Measurements from ENCODE around the gene SRPK2.

The SRPK2 gene

GRCh38 chr7:105210721-105211205, 178.0 kb downstream of the SRPK2 start:
- H3K4me3 ChIP-seq (ENCODE audit: low read length): no peak overlapping the region
- H3K4me2 ChIP-seq (ENCODE audit: low read length): no peak overlapping the region
- H3K36me3 ChIP-seq (ENCODE audit: insufficient read depth, low read length): no peaks in the 10 kb centered on the region
- H3K4me1 ChIP-seq (ENCODE audit: control insufficient read depth, insufficient read depth, low read length): peaks cover 7% of the 10 kb centered on the region
- H3K27me3 ChIP-seq (ENCODE audit: control insufficient read depth, insufficient read depth, low read length): no peaks in the 10 kb centered on the region
- H3K9ac ChIP-seq (ENCODE audit: low read depth, low read length): no peak overlapping the region
- no peaks in the 10 kb centered on the region for H3K9me3 ChIP-seq (replicated peaks; ENCODE audit: low read length)

GRCh38 chr7:105209870-105210269, 178.9 kb downstream of the SRPK2 start:
- peak overlapping the region; percentile 3 for H3K4me2 ChIP-seq (ENCODE audit: low read length)
- H3K4me3 ChIP-seq (ENCODE audit: low read length): no peak overlapping the region
- H3K27me3 ChIP-seq (ENCODE audit: control insufficient read depth, insufficient read depth, low read length): no peaks in the 10 kb centered on the region
- H3K36me3 ChIP-seq (ENCODE audit: insufficient read depth, low read length): no peaks in the 10 kb centered on the region
- peaks cover 7% of the 10 kb centered on the region for H3K4me1 ChIP-seq (ENCODE audit: control insufficient read depth, insufficient read depth, low read length)
- H3K9ac ChIP-seq (ENCODE audit: low read depth, low read length): no peak overlapping the region
- no peaks in the 10 kb centered on the region for H3K9me3 ChIP-seq (replicated peaks; ENCODE audit: low read length)

- Histone ChIP-seq H3K4me2 (ENCODE audit: low read length) (no peak overlapping the region), H3K9me3 (replicated peaks; ENCODE audit: low read length) (no peaks in the 10 kb centered on the region), H3K36me3 (ENCODE audit: insufficient read depth, low read length) (no peaks in the 10 kb centered on the region), H3K27me3 (ENCODE audit: control insufficient read depth, insufficient read depth, low read length) (no peaks in the 10 kb centered on the region), H3K4me1 (ENCODE audit: control insufficient read depth, insufficient read depth, low read length) (peaks cover 7% of the 10 kb centered on the region), H3K4me3 (ENCODE audit: low read length) (no peak overlapping the region), H3K9ac (ENCODE audit: low read depth, low read length) (no peak overlapping the region)
These were observed 179.3 kb downstream of the SRPK2 start for GRCh38 chr7:105209433-105209832.

GRCh38 chr7:105206985-105207384, 181.7 kb downstream of the SRPK2 start:
- Histone ChIP-seq H3K9me3 (replicated peaks; ENCODE audit: low read length) (no peaks in the 10 kb centered on the region), H3K4me3 (ENCODE audit: low read length) (no peak overlapping the region), H3K4me1 (ENCODE audit: control insufficient read depth, insufficient read depth, low read length) (peaks cover 7% of the 10 kb centered on the region), H3K27me3 (ENCODE audit: control insufficient read depth, insufficient read depth, low read length) (no peaks in the 10 kb centered on the region), H3K4me2 (ENCODE audit: low read length) (no peak overlapping the region), H3K36me3 (ENCODE audit: insufficient read depth, low read length) (no peaks in the 10 kb centered on the region), H3K9ac (ENCODE audit: low read depth, low read length) (no peak overlapping the region)

- Histone ChIP-seq H3K4me1 (ENCODE audit: control insufficient read depth, insufficient read depth, low read length) (peaks cover 7% of the 10 kb centered on the region), H3K4me3 (ENCODE audit: low read length) (no peak overlapping the region), H3K36me3 (ENCODE audit: insufficient read depth, low read length) (no peaks in the 10 kb centered on the region), H3K27me3 (ENCODE audit: control insufficient read depth, insufficient read depth, low read length) (no peaks in the 10 kb centered on the region), H3K9me3 (replicated peaks; ENCODE audit: low read length) (no peaks in the 10 kb centered on the region), H3K4me2 (ENCODE audit: low read length) (no peak overlapping the region), H3K9ac (ENCODE audit: low read depth, low read length) (no peak overlapping the region)
These were observed 183.0 kb downstream of the SRPK2 start for GRCh38 chr7:105205592-105206237.

GRCh38 chr7:105204953-105205352, 183.8 kb downstream of the SRPK2 start:
- no peaks in the 10 kb centered on the region for H3K27me3 ChIP-seq (ENCODE audit: control insufficient read depth, insufficient read depth, low read length)
- H3K4me2 ChIP-seq (ENCODE audit: low read length): no peak overlapping the region
- no peak overlapping the region for H3K9ac ChIP-seq (ENCODE audit: low read depth, low read length)
- no peaks in the 10 kb centered on the region for H3K9me3 ChIP-seq (replicated peaks; ENCODE audit: low read length)
- H3K36me3 ChIP-seq (ENCODE audit: insufficient read depth, low read length): no peaks in the 10 kb centered on the region
- H3K4me3 ChIP-seq (ENCODE audit: low read length): no peak overlapping the region
- H3K4me1 ChIP-seq (ENCODE audit: control insufficient read depth, insufficient read depth, low read length): peaks cover 2% of the 10 kb centered on the region

- Histone ChIP-seq H3K4me2 (ENCODE audit: low read length) (no peak overlapping the region), H3K36me3 (ENCODE audit: insufficient read depth, low read length) (no peaks in the 10 kb centered on the region), H3K4me1 (ENCODE audit: control insufficient read depth, insufficient read depth, low read length) (no peaks in the 10 kb centered on the region), H3K4me3 (ENCODE audit: low read length) (no peak overlapping the region), H3K27me3 (ENCODE audit: control insufficient read depth, insufficient read depth, low read length) (no peaks in the 10 kb centered on the region), H3K9me3 (replicated peaks; ENCODE audit: low read length) (no peaks in the 10 kb centered on the region), H3K9ac (ENCODE audit: low read depth, low read length) (no peak overlapping the region)
These were observed 184.2 kb downstream of the SRPK2 start for GRCh38 chr7:105204520-105204919.

GRCh38 chr7:105202616-105203015, 186.1 kb downstream of the SRPK2 start:
- Histone ChIP-seq H3K4me3 (ENCODE audit: low read length) (no peak overlapping the region), H3K9ac (ENCODE audit: low read depth, low read length) (no peak overlapping the region), H3K9me3 (replicated peaks; ENCODE audit: low read length) (no peaks in the 10 kb centered on the region), H3K27me3 (ENCODE audit: control insufficient read depth, insufficient read depth, low read length) (no peaks in the 10 kb centered on the region), H3K4me1 (ENCODE audit: control insufficient read depth, insufficient read depth, low read length) (peaks cover 13% of the 10 kb centered on the region), H3K36me3 (ENCODE audit: insufficient read depth, low read length) (no peaks in the 10 kb centered on the region), H3K4me2 (ENCODE audit: low read length) (no peak overlapping the region)

- Histone ChIP-seq H3K4me3 (ENCODE audit: low read length) (no peak overlapping the region), H3K4me2 (ENCODE audit: low read length) (no peak overlapping the region), H3K9ac (ENCODE audit: low read depth, low read length) (no peak overlapping the region), H3K36me3 (ENCODE audit: insufficient read depth, low read length) (no peaks in the 10 kb centered on the region), H3K9me3 (replicated peaks; ENCODE audit: low read length) (no peaks in the 10 kb centered on the region), H3K27me3 (ENCODE audit: control insufficient read depth, insufficient read depth, low read length) (no peaks in the 10 kb centered on the region), H3K4me1 (ENCODE audit: control insufficient read depth, insufficient read depth, low read length) (peaks cover 29% of the 10 kb centered on the region)
These were observed 189.3 kb downstream of the SRPK2 start for GRCh38 chr7:105199386-105199785.

- Histone ChIP-seq H3K4me1 (ENCODE audit: control insufficient read depth, insufficient read depth, low read length) (peaks cover 29% of the 10 kb centered on the region), H3K9ac (ENCODE audit: low read depth, low read length) (no peak overlapping the region), H3K4me2 (ENCODE audit: low read length) (peak overlapping the region; percentile 43), H3K36me3 (ENCODE audit: insufficient read depth, low read length) (no peaks in the 10 kb centered on the region), H3K9me3 (replicated peaks; ENCODE audit: low read length) (no peaks in the 10 kb centered on the region), H3K27me3 (ENCODE audit: control insufficient read depth, insufficient read depth, low read length) (no peaks in the 10 kb centered on the region), H3K4me3 (ENCODE audit: low read length) (no peak overlapping the region)
These were observed 190.5 kb downstream of the SRPK2 start for GRCh38 chr7:105198223-105198622.

GRCh38 chr7:105196473-105196872, 192.2 kb downstream of the SRPK2 start:
- Histone ChIP-seq H3K4me1 (ENCODE audit: control insufficient read depth, insufficient read depth, low read length) (peaks cover 29% of the 10 kb centered on the region), H3K9ac (ENCODE audit: low read depth, low read length) (no peak overlapping the region)

GRCh38 chr7:105195891-105196290, 192.8 kb downstream of the SRPK2 start:
- Histone ChIP-seq H3K9ac (ENCODE audit: low read depth, low read length) (no peak overlapping the region), H3K27me3 (ENCODE audit: control insufficient read depth, insufficient read depth, low read length) (no peaks in the 10 kb centered on the region), H3K36me3 (ENCODE audit: insufficient read depth, low read length) (no peaks in the 10 kb centered on the region), H3K4me2 (ENCODE audit: low read length) (no peak overlapping the region), H3K4me1 (ENCODE audit: control insufficient read depth, insufficient read depth, low read length) (peaks cover 29% of the 10 kb centered on the region), H3K9me3 (replicated peaks; ENCODE audit: low read length) (no peaks in the 10 kb centered on the region), H3K4me3 (ENCODE audit: low read length) (no peak overlapping the region)

More at GRCh38 chr7:105196473-105196872, 192.2 kb downstream of the SRPK2 start:
- H3K9me3 ChIP-seq (replicated peaks; ENCODE audit: low read length): no peaks in the 10 kb centered on the region
- no peak overlapping the region for H3K4me3 ChIP-seq (ENCODE audit: low read length)
- no peak overlapping the region for H3K4me2 ChIP-seq (ENCODE audit: low read length)
- no peaks in the 10 kb centered on the region for H3K27me3 ChIP-seq (ENCODE audit: control insufficient read depth, insufficient read depth, low read length)
- no peaks in the 10 kb centered on the region for H3K36me3 ChIP-seq (ENCODE audit: insufficient read depth, low read length)
